Neural cell (in vitro differentiated cells): ENCODE measurements around the gene CRYBA4. TPM values are rescaled to one million over a fixed set of nuclear protein-coding genes. Genes with fewer than 3 reads are reported as not detected.

Source experiments
- H2AFZ ChIP-seq: fragments of 200-600, 300-800 bp; sonication (generic), shearing (Covaris generic); 2 replicates; pipeline ENCODE4 v1.6.0; 2014; ENCODE audit warnings: low read depth, mild to moderate bottlenecking, antibody characterized with exemption, low read length, moderate library complexity
- H3F3A ChIP-seq: fragments of 200-600 bp; shearing (Covaris generic); 2 replicates; pipeline ENCODE4 v1.6.1; 2016; ENCODE audit warnings: mild to moderate bottlenecking, moderate library complexity, mixed read lengths, antibody characterized with exemption, low read length; ENCODE audit not compliant: insufficient read depth, poor library complexity, severe bottlenecking
- H3K27ac ChIP-seq: fragments of 200-600, 300-800 bp; sonication (generic), shearing (Covaris generic); 2 replicates; pipeline ENCODE4 v1.5.1; 2014; ENCODE audit warnings: mild to moderate bottlenecking, low read length, moderate library complexity
- H3K27me3 ChIP-seq: fragments of 300-800, 200-600 bp; sonication (generic), shearing (Covaris generic); 2 replicates; pipeline ENCODE4 v1.6.0; 2014; ENCODE audit warnings: mild to moderate bottlenecking, low read depth, low read length, moderate library complexity; ENCODE audit not compliant: insufficient read depth
- H3K36me3 ChIP-seq: fragments of 300-800, 200-600 bp; sonication (generic), shearing (Covaris generic); 2 replicates; pipeline ENCODE4 v1.5.1; 2014; ENCODE audit warnings: mild to moderate bottlenecking, antibody characterized with exemption, low read length, moderate library complexity; ENCODE audit not compliant: insufficient read depth
- H3K4me2 ChIP-seq: fragments of 300-800, 200-600 bp; sonication (generic), shearing (Covaris generic); 2 replicates; pipeline ENCODE4 v1.6.0; 2014; ENCODE audit warnings: mild to moderate bottlenecking, low read length
- H3K4me3 ChIP-seq: fragments of 300-800, 200-600 bp; sonication (generic), shearing (Covaris generic); 2 replicates; pipeline ENCODE4 v1.5.1; 2014; ENCODE audit warnings: mild to moderate bottlenecking, low read length, moderate library complexity
- H3K79me2 ChIP-seq: fragments of 200-600 bp; shearing (Covaris generic); replicated peaks from 2 replicates; pipeline ENCODE4 v1.6.0; 2014; ENCODE audit warnings: mild to moderate bottlenecking, low read length, moderate library complexity; ENCODE audit not compliant: insufficient read depth
- H3K9ac ChIP-seq: fragments of 300-800, 200-600 bp; sonication (generic), shearing (Covaris generic); 2 replicates; pipeline ENCODE4 v1.6.1; 2016; ENCODE audit warnings: mild to moderate bottlenecking, low read length, mixed read lengths
- H3K9me2 ChIP-seq: fragments of 200-600 bp; shearing (Covaris generic); 2 replicates; pipeline ENCODE4 v1.6.1; 2016; ENCODE audit warnings: mild to moderate bottlenecking, low read length, mixed read lengths; ENCODE audit not compliant: insufficient read depth
- H3K9me3 ChIP-seq: fragments of 200-600, 300-800 bp; sonication (generic), shearing (Covaris generic); 2 replicates; pipeline ENCODE4 v1.6.1; 2016; ENCODE audit warnings: mild to moderate bottlenecking, mixed run types, low read length, moderate library complexity, mixed read lengths
- H4K20me1 ChIP-seq: fragments of 200-600 bp; shearing (Covaris generic); 2 replicates; pipeline ENCODE4 v1.6.1; 2016; ENCODE audit warnings: mild to moderate bottlenecking, mixed run types; ENCODE audit not compliant: insufficient read depth
- EP300 ChIP-seq: fragments of 450-650 bp; conservative IDR thresholded peaks from 2 replicates; pipeline ENCODE4 v1.6.1; 2014; ENCODE audit warnings: antibody characterized with exemption, mild to moderate bottlenecking, moderate library complexity; ENCODE audit not compliant: poor library complexity, severe bottlenecking
- EZH2 ChIP-seq: fragments of 200-600, 300-800 bp; shearing (Covaris generic), sonication (generic); IDR thresholded peaks from 2 replicates; pipeline ENCODE4 v1.6.1; 2014; ENCODE audit warnings: antibody characterized with exemption, low read length, borderline replicate concordance, mild to moderate bottlenecking; ENCODE audit not compliant: insufficient read depth, poor library complexity, severe bottlenecking
- MXI1 ChIP-seq: fragments of 450-650 bp; conservative IDR thresholded peaks from 2 replicates; pipeline ENCODE4 v1.6.1; 2014; ENCODE audit warnings: antibody characterized with exemption, mild to moderate bottlenecking; ENCODE audit not compliant: poor library complexity, severe bottlenecking
- POLR2AphosphoS5 ChIP-seq: IDR thresholded peaks from 2 replicates; pipeline ENCODE4 v1.6.1; 2012
- RAD21 ChIP-seq: fragments of 450-650 bp; conservative IDR thresholded peaks from 2 replicates; pipeline ENCODE4 v1.6.1; 2014; ENCODE audit warnings: antibody characterized with exemption, mild to moderate bottlenecking, moderate library complexity
- SMC3 ChIP-seq: fragments of 450-650 bp; conservative IDR thresholded peaks from 2 replicates; pipeline ENCODE4 v1.6.1; 2014; ENCODE audit warnings: antibody characterized with exemption, mild to moderate bottlenecking, moderate library complexity; ENCODE audit not compliant: poor library complexity
- TAF1 ChIP-seq: IDR thresholded peaks from 2 replicates; pipeline ENCODE4 v1.6.1; 2012; ENCODE audit warnings: low read depth
- polyA plus RNA-seq: library from polyadenylated mRNA; depleted of rRNA; stranded (reverse); fragments of >200 nt; gene quantifications from 2 replicates; pipeline ENCODE4 v1.2.3, GENCODE V29; 2014
- TF ChIP-seq, protein P1 (sequence below): IDR thresholded peaks from 2 replicates; pipeline ENCODE4 v1.6.1; 2012; ENCODE audit warnings: borderline replicate concordance
- TF ChIP-seq, protein P2 (sequence below): fragments of 450-650 bp; IDR thresholded peaks from 2 replicates; pipeline ENCODE4 v1.5.1; 2014; ENCODE audit warnings: antibody characterized with exemption, mild to moderate bottlenecking, moderate library complexity; ENCODE audit not compliant: poor library complexity, severe bottlenecking

Gene CRYBA4
- polyA plus RNA-seq, 1 donor from 2014 or later: not detected

DNA sequence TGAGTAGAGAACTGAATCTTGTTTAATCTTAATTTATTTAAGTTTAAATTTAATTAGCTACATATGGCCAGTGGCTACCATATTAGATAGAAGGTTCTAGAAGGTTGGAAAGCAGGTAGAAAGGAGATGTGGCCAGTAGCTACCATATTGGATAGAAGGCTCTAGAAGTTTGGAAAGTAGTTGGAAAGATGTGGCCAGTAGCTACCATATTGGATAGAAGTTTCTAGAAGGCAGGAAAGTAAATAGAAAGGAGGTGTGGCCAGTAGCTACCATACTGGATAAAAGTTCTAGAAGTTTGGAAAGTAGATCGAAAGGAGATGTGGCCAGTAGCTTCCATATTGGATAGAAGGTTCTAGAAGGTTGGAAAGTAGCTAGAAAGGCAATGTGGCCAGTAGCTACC is 2.2 kb downstream of the CRYBA4 start:
- no peak overlapping the region for H2AFZ ChIP-seq
- no peak overlapping the region for H3K4me2 ChIP-seq
- H3K27ac ChIP-seq: no peak overlapping the region
- H3K79me2 ChIP-seq: no peaks in the 10 kb centered on the region
- no peaks in the 10 kb centered on the region for H3K36me3 ChIP-seq
- H3K9me2 ChIP-seq: no peaks in the 10 kb centered on the region
- H3K27me3 ChIP-seq: no peaks in the 10 kb centered on the region
- no peak overlapping the region for H3K4me3 ChIP-seq
- no peaks in the 10 kb centered on the region for H4K20me1 ChIP-seq
- H3F3A ChIP-seq: no peaks in the 10 kb centered on the region
- no peaks in the 10 kb centered on the region for H3K9me3 ChIP-seq
- no peak overlapping the region for H3K9ac ChIP-seq
- TF ChIP-seq, protein P1, sequence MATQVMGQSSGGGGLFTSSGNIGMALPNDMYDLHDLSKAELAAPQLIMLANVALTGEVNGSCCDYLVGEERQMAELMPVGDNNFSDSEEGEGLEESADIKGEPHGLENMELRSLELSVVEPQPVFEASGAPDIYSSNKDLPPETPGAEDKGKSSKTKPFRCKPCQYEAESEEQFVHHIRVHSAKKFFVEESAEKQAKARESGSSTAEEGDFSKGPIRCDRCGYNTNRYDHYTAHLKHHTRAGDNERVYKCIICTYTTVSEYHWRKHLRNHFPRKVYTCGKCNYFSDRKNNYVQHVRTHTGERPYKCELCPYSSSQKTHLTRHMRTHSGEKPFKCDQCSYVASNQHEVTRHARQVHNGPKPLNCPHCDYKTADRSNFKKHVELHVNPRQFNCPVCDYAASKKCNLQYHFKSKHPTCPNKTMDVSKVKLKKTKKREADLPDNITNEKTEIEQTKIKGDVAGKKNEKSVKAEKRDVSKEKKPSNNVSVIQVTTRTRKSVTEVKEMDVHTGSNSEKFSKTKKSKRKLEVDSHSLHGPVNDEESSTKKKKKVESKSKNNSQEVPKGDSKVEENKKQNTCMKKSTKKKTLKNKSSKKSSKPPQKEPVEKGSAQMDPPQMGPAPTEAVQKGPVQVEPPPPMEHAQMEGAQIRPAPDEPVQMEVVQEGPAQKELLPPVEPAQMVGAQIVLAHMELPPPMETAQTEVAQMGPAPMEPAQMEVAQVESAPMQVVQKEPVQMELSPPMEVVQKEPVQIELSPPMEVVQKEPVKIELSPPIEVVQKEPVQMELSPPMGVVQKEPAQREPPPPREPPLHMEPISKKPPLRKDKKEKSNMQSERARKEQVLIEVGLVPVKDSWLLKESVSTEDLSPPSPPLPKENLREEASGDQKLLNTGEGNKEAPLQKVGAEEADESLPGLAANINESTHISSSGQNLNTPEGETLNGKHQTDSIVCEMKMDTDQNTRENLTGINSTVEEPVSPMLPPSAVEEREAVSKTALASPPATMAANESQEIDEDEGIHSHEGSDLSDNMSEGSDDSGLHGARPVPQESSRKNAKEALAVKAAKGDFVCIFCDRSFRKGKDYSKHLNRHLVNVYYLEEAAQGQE: no peak
- TF ChIP-seq RAD21 (no peak), MXI1 (no peak), EP300 (no peak), POLR2AphosphoS5 (no peak), TAF1 (no peak), EZH2 (no peak), SMC3 (no peak)
- TF ChIP-seq, protein P2, sequence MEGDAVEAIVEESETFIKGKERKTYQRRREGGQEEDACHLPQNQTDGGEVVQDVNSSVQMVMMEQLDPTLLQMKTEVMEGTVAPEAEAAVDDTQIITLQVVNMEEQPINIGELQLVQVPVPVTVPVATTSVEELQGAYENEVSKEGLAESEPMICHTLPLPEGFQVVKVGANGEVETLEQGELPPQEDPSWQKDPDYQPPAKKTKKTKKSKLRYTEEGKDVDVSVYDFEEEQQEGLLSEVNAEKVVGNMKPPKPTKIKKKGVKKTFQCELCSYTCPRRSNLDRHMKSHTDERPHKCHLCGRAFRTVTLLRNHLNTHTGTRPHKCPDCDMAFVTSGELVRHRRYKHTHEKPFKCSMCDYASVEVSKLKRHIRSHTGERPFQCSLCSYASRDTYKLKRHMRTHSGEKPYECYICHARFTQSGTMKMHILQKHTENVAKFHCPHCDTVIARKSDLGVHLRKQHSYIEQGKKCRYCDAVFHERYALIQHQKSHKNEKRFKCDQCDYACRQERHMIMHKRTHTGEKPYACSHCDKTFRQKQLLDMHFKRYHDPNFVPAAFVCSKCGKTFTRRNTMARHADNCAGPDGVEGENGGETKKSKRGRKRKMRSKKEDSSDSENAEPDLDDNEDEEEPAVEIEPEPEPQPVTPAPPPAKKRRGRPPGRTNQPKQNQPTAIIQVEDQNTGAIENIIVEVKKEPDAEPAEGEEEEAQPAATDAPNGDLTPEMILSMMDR: no peak

DNA sequence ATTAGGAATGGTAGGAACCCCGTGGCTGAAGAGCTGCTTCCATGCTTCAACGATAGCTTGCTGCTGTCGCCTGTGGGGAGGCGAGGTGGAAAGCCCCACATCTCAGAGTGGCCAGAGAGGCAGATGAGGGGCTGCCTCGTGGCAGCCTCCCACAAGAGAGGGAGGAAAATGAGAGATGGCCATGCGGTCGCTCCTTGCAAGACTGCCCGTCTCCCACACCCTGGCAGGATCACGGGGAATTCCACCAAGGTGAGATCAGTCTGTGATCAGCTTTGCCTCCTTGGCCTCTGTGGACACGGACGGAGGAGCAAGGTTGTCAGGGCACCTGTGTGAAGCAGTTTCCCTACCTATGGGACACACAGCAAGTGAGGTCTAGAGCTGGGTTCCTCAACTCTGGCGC is 3.0 kb downstream of the CRYBA4 start:
- Histone ChIP-seq H3K9me2 (no peaks in the 10 kb centered on the region), H3K27me3 (no peaks in the 10 kb centered on the region), H2AFZ (no peak overlapping the region), H3F3A (no peaks in the 10 kb centered on the region), H3K9ac (no peak overlapping the region), H4K20me1 (no peaks in the 10 kb centered on the region), H3K27ac (no peak overlapping the region), H3K9me3 (no peaks in the 10 kb centered on the region), H3K4me2 (no peak overlapping the region), H3K4me3 (no peak overlapping the region), H3K36me3 (no peaks in the 10 kb centered on the region), H3K79me2 (no peaks in the 10 kb centered on the region)
- TF ChIP-seq EP300: no peak
- no peak for TF ChIP-seq MXI1
